HG03280 (cell line): ENCODE results near the gene FEZF1.
"Not testable (repeated sequence)": the region's sequence is repeated elsewhere in the genome, so short reads cannot be mapped to it uniquely, and the experiment has no call there.

Experiments used
- ATAC-seq: cut with Tn5 transposase; IDR thresholded peaks from one replicate; pipeline ENCODE4 v1.9.1; 2021; ENCODE audit warnings: mild to moderate bottlenecking, moderate library complexity; ENCODE audit not compliant: unreplicated experiment

The FEZF1 gene

DNA sequence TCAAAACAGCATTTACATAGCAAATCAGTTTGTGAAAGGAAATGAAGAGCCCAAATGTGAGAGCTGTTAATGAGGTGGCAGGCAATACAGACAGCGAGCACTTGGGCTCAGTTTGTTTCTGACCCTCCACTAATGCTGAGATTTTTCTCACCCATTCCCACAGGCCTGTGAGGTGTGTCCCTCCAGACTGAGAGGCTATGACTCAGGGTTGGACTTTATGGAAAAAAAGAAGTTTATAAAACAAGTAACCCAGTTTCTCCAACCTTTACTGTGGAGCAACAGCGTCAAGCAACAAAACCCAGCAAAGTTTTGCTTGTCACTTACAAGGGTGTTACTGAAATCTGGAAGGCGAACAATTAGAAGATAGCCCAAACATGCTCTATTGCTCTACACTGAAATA is 4.9 kb upstream of the FEZF1 start:
- no peak for ATAC-seq

DNA sequence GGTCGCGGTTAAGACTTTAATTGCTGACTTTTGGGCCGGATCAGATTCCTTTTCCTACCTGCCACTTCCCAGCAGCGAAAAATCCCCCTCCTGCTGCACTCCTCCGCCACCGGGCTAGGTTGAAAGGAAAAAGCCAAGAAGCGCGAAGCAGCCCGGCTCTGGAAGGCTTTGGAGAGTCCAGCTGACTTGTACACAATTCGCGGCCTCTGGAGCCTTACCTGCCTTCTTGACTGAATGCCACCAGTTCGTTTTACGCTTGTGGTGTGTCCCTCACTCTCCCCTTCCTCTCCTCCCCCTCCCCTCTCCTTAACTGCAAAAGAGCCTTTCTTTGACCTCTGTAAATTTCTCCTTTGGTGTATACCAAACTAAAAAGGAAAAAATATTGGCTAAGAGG is 2.7 kb upstream of the FEZF1 start:
- no peak for ATAC-seq

DNA sequence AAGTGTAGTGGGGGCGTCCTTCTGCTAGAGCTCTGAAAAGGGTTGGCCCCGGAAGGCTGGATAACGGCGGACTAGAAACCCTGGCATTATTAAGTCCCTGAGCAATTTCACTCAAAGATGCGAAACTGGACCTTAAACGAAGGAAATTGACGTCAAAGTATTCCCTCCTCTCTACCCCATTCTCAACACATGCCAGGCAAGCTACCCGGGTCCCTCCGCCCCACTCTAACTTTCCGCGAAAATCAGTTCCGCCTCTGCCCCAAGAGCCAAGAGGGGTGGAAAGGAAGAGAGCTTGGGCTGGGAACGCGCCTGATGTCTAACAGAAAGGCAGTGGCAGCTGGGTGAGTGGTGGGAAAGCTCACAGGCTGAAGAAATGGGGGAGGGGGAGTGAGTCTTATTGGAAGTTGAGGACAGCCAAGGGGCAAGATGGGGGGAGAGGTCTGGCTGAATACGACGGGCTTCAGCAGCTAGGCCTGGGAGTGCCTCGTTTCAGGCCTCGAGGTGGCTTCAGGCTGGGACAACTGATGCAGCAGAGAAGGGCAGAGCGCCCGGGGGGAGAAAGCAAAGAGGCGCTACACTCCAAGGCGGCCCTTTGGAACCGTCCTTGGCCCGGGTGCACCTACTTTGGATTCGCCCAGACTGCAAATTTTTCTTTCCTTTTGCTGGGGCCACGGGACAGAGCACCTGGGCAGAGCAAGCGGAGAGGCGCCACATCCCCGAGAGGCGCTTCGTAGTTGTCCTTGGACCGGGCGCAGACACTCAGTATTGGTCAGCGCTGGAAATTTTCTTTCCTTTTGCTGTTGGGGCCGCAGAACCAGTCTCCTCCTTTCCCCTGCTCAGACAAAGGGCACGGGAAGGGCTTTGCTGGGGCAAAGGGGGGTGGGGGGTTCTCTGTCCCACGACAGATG is 2.0 kb upstream of the FEZF1 start:
- ATAC-seq = no peak

DNA sequence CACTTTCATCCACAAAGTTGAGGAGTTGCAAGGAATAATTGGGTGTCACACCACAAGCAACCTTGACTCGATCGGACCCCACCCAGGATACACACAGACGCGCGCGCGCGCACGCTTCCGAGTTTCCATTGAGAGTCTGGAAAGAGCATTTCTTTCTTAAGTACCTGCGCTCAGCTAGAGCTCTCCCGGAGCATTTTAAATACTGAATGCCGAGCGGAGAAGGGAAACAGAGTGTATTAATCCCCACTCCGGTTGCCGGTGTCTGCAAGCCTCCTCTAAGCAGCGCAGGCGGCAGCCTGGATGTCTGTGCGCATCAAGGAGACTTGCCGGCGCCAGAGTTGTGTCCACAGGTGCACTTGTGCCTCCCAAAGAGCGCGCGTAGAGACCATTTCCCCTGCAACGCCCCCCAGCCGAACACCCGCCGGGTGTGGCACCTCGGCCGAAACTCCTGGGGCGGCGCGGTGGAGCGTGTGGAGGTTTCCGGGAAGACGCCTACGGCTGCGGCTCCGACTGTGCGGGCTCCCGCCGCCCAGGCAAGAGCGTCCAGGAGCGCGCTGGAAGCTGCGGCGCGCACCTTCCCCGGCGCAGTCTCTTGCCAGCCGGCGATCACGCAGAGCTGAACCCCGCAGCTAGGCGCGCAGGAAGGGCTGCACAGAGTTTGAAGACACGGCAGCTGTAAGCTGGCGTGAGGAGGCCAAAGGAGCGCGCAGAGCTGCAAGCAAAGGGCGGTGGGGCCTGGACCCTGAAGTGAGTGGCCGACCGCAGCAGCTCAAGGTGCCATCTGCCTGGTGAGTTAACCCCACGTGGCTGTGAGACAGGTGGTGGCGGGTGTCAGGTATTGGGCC is 1.1 kb upstream of the FEZF1 start:
- no peak for ATAC-seq

DNA sequence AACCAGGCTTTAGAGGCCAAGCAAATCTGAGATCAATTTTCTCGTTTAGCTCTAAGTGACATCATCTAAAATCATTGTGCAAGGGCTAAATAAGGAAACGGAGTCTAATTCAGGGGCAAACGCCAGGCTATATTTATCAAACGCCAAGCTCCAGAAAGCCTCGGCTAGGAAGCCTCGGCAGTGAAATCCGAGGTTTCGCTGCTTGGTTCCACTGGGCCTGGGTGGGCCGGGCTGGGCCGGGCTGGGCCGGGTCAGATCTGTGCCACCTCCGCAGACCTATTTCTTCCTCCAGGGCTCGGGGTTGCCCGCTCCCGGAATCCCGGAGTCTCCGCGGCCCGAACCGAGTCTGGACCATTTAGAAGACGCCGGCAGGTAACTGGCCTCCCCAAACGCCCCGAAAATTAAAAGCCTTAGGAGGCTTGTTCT is 459 bp upstream of the FEZF1 start:
- no peak for ATAC-seq

DNA sequence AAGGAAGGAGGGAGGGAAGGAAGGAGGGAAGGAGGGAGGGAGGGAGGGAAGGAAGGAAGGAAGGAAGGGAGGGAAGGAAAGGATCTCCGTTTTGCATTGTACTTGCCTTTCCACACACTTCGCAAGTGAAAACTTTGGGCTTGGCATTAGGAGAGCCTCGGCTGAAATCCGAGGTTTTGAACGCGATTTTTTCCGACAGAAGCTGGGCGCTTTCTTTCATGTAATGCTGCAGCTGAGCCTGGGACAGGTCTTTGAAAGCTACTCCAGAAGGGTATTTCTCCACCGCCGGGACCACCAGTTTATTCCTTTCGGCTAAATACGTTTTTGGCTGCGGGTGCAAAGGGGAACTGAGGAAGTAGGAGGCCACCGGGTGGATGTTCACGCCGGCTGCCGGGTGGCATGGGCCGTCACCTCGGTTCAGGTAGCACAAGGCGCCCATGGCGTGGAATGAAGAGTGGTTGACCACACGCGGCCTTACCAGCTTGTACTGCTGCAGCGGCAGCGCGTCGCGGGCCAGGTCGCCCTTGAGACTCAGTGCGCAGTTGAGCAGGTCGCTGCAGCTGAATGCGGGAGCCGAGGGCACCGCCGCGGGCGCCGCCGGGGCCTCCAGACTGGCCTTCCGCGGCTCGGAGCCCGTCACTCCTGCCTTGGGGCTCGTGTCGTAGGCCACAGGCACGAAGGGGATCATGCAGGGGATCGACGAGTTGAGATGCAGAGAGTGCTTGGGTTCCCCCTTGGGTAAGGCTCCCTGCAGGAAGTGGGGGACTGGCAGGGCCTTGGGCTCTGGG is 825 bp downstream of the FEZF1 start:
- no peak for ATAC-seq

DNA sequence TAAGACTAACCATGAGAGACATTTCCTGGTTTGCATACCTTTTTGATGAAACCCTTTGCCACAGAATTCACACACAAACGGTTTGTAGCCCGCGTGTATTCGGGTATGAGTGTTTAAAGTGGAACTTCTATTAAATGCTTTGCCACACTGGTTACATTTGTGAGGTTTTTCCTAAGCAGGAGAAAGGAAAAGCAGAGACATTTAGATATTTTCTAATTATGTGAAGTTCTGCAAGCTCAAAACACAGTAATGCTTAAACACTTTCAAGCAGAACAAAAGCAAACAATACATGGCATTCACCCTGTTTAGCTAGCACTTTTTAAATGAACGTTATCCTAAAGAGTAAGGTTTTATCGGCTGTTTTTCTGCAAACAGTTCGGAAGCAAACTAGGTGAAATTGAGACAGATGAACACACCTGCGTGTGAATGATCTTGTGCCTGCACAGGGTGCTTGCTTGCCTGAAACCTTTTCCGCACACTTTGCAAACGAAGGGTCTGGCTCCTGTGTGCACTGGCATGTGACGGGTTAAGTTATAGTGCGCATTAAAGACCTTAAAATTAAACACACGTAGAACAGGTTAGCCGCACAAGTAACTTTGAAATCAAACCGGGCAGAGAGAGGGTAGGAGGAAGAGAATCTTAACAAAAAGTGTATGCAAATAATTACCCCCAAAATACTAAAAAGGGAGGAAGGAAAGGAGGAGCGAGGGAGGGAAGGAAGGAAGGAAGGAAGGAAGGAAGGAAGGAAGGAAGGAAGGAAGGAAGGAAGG is 1.6 kb downstream of the FEZF1 start:
- ATAC-seq = no peak

DNA sequence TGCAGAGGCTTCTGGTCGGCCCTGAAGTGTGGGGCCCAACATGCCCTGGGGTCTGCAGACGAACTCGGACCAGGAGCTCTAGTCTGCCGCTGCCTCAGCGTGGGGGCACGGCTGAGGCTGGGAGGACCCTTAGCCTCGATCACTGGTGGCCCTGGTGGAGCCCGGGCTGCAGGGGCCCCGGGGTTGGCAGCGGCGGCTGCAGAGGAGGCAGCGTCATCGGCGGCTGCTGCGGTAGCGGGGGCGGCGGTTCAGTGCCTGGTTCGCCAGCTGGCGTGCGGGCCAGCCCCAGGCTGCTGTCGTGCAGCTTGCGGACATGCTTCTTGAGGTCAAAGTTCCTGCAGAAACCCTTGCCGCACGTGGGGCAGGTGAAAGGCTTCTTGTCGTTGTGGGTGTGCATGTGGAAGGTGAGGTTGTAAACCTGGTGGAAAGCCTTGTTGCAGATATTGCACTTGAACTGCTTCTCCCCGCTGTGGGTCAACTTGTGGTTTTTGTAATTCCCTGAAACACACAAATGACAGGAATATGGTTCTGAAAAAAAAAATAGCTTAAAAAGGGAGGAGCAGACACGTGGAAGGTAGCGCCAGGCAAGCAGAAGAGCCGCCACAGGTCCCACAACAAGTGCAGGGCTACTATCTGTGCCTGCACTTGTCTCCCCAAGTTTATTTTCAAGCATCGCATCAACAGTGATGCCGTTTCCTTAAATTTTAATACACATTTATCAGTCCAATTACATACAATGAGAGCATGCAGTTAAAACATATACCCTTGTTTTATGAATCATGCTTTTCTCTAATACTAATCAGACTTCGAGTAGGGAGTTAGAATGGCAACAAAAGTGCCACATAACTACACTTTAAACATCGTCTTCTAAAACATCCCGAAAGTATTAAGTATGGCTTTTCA is 2.4 kb downstream of the FEZF1 start:
- ATAC-seq = no peak

DNA sequence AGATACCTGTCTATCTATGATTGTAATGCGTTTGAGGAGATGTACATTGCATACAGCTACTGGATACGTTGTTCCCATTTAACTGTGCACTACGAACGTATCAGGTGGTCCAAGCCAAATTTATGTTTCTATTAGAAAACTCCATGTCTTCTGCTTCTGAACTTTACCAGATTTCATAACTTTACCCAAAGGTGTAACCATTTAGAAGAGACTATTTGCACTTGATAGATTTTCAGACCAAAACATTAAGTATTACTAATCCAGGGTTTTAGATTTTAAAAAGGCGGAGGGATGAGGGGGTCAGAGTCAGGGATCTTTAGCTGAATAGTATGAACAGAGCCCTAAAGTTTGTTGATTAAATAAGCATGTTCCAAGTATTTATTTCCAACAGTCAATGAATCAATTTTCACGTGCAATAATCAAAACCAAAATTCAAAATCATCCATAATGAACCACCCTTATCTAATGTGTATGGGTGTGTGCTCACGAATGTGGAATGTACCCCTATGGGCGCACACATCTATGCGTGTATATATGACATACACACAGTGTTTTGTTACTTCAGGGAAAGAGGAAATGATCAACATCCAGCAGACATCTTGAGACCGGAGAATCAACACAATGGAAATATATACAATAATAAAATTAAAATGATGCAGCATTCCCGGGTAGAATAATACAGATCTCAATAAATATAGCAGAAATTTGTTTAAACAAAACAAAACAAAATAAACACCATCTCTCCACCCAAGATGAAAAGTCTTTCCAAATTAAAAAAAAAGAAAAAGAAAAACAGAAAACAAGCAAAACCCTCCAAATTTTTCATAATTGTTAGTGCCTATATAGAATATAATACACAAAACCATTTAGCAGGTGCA is 3.4 kb downstream of the FEZF1 start:
- ATAC-seq = no peak

DNA sequence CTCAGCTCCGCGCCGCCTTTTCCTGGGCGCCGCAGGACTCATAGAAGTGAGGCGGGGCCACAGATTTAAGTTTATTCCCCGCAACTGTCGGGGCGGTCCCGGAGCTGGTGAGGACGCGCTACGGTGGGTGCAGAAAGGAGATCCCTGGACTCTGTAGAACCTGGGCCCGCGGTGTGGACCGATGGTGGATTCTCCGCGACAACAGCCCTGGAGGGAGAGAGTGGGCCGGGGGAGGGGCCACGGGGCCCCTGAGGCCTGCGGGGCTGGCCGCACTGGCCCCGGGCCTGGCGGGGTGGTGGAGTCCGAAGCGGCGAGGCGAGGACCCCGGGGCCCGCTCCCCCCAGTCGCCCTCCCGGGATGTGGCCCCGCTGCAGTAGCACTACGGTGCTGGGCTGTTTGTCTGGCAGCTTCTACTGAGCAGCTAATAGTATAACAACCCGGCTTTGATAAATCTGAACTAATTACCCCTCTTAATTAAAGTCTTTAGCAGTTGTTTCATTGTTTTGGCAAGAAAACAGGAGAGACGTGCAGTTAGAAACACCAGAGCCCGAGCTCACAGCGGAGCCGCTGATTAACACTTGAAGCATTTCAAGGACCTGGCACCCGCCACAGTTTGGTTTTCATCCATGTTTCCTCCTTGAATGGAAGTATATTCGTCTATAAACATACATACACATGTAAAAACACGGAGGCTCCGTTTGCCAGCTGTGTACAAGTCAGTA is 4.2 kb downstream of the FEZF1 start:
- ATAC-seq = no peak

DNA sequence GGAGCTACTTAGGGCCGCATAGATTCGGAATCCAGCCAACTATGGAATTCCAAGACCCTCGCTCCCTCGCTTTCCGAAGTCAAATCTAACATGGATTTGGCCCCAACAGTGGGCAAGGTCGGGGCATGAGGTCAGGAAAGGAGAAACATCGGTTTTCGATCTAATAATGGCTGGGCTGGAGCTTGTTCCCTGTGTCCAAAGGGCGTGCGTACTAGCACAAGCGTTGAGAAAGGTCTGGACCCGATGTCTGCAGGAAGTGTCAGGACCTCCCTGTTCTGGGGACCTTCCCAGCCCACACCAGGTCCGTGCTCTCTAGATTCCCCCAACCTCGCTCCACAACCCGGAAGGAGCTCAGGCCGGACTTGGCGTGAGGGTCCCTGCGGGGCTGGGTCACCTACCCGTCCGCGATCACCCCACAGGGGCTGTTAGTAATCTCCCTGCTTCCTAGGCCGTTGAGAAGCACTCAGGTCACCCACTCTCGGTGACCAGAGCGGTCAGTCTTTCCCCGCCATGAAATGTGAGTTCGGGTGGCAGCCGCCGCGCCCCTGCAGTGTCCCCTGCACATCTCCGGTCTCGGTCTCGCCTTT is 4.8 kb downstream of the FEZF1 start:
- ATAC-seq = no peak

DNA sequence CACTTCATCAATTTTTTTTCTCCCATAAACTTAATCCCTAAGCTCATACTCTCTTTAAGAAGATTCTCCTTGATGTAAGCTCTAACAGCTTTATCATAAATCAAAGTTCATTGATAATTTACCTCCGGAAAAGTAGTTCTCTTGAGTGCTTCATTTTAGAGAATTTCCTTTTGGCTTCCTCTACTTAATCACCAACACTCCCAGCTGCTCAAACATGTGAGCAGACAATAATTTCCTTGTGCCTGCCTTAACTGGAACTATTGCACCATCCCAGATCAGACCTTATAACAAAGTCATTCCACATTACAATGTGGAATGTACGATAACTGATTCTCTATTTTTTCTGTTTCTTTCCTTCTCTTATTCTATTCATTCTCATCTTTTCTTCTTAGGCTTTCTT is 5.9 kb downstream of the FEZF1 start:
- ATAC-seq = no peak

DNA sequence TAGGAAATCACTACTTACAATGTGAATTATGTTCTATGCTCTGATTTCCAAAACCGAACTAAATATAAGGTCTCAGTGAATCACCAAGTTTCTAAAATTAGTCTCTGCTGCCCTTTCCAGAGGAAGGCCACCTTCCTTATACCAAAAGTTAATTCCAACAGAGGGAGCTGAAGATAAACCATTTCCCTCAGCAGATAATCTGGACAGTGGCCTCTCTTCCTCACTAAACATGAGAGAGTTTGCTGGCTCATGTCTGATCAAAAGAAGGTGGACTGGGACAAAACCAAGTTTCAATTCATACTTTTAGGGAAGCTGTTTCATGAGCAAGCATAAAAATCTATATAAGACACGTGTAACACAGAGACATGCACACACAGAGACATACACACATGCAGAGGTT is 6.4 kb downstream of the FEZF1 start:
- no peak for ATAC-seq

DNA sequence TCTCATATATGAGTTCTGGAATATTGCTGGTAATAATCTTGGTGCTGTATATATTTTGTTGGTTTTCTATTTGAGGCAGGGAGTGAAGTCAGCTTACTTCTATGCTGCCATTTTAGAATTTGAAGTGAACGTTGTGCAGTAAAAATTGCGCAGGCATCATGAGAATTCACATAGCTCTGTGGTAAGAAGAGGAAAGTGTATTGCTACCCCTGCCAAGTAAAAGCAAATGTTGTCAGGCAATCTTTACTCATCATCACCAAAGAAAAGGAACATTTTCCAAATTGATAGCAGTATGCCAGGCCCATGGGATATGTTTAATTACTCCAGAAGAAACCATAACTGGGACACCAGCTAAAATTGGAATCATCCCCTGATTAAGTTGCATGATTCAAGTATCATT is 13.4 kb downstream of the FEZF1 start:
- ATAC-seq = no peak

DNA sequence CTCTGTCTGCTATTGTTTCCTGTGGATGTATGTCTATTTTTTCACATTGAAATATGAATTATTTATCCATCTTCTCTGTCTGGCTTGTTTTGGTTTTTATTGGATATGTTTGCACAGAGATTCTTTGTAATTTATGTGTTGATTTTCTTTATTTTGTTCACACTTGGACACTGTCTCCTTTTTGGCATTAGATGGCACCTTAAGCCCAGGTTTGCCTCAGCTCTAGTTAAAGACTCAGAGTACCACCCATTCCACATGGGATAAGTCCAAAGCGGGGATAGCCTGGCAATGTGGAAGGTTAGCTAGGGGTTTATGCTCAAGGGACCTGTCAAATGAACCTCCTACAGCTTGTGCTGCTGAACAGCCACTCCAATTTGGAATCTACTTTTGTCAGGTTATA is 14.1 kb downstream of the FEZF1 start:
- no peak for ATAC-seq

DNA sequence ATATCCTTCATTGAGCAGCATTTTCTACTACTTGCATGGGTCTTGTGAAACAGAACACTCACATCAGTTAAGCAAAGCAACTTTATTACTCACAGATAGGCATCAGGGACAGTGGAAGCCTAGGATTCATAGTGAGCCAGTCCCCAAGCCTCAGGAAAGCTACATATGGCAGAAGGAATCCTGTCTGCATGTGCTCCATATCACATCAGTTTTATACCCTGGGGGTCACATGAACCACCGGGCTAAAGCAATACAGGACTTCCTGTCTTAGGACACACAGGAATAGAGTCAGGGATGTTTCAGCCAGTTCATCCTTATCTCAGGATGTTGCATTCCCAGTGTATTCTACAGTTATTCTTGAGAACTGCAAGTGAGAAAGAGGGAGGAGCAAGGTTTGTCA is 15.1 kb downstream of the FEZF1 start:
- no peak for ATAC-seq

DNA sequence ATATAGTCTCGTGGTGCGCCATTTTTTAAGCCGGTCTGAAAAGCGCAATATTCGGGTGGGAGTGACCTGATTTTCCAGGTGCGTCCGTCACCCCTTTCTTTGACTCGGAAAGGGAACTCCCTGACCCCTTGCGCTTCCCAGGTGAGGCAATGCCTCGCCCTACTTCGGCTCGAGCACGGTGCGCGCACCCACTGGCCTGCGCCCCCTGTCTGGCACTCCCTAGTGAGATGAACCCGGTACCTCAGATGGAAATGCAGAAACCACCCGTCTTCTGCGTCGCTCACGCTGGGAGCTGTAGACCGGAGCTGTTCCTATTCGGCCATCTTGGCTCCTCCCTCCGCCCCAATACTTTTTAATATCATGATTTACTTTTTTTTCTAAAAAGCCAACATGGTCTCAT is 19.9 kb downstream of the FEZF1 start:
- not testable (repeated sequence) for ATAC-seq

DNA sequence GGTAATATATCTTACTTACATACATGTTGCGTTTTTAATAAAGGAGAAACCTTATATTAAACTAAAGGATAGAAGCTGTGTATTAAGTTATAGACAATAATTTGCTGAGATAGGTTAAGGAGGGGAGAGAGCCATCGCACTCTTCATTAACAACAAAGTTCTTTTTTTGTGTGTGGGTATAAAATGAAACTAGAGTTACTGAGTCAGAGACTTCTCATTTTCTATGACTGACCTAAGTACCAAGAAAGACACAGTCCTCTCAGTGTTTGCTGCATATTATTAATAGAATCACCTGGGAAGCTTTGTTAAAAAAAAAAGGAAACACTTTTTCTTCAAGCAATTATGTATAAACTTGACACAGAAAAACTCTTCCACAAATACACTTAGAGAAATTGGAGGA is 31.4 kb downstream of the FEZF1 start:
- ATAC-seq = no peak
